SIG-M5 (cell line): ENCODE data around the gene MFSD12.
"Not testable (repeated sequence)": the region's sequence is repeated elsewhere in the genome, so short reads cannot be mapped to it uniquely, and the experiment has no call there.

Experiments
- DNase-seq: peaks from one replicate; lab custom pipeline; 2025; lab: John Stamatoyannopoulos, UW

The MFSD12 gene

DNA sequence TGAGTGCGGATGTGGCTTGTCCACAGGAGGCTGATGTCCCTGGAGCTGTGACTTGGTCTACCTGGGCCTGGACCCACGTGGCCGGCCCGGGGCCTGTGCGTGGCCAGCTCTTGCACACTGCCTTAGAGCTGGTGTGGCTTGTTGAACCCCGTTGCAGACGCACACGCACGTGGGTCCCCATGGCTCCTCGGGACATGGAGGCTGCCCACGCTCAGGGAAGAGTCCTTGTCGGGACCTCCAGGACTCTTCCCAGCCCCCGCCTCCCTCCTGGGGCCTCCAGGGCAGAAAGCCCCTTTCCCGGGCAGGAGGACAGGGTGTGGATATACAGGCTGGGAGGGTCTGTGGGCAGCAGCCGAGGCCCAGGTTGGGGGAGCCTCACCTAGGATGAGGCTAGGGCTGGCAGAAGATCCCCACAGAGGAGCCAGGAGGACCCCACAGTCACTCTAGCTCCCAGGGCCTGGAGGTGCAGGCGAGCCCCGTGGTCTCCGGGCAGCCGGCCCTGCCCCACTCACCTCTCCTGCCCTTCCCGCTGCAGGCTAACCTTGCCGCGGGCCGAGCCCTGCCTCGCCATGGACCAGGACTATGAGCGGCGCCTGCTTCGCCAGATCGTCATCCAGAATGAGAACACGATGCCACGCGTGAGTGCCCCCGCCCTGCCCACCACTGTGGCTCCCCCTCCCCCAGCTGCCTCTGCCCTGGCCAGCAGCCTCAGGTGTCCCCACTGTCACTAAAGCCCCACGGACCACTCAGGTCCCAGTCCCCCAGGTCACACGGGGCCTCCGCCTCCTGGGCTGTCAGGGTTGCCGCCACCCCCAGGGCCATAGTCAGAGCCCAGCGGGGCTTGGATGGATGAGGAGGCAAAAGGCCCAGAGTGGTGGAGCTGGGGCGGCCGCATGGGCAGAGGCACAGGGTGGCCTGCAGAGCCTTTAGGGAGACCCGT lies 34.7 kb downstream of the MFSD12 start:
- no peak for DNase-seq

DNA sequence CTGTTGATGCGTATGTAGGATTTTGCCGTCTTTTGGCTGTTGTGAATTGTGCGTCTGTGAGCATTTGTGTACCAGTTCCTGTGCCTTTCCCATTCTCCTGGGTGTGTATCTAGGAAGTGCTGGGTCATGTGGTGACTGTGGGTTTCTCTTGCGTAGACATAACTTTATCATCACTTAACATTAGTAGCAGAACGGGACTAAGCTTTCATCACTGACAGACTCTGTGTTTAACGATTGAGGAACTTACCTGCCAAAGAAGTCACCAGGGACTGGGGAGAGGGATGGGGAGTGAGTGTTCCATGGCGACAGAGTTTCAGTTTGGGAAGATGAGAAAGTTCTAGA lies 36.3 kb downstream of the MFSD12 start:
- no peak for DNase-seq

DNA sequence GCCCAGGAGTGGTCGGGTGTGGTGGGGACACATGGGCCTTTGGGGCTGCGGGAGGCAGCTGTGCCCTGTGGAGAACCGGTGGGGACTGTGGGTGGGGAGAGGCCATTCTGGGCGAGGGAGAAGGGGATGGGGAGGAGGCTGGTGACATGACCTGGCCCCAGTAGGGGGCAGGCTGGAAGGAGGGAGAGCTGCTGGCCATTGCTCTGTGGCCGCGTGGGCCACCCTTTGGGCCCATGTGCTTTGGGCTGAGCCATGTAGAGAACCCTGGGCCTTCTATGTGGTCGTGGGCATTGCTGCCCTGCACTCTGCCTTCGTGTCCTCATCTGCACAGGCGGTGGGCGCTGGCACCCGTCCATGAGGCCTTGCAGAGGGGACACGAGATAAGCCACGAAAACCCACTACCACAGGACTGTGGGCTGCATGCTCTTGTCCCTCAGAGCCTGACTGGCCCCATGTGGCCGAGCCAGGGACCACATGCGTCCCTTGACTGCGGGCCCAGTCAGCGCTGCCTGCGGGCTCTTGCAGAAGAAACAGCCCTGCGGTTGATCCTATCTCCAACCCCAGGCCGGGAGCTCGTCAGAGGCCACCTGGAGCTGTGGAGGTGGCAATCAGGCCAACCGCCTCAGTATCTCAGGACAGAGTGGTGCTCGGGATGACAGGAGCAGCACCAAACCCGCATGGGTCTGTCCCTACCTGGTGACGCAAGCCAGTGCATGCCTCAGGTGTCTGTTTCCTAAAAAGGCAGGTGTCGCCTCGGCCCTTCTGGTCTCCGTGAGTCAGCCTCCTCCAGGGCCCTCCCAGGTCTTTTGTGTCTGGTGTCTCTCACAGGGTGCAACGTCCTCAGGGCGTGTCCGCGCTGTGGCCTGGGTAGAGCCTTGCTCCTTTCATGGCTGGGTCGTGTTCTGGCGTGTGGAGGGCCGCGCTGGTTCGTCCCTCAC lies 37.0 kb downstream of the MFSD12 start:
- no peak for DNase-seq

DNA sequence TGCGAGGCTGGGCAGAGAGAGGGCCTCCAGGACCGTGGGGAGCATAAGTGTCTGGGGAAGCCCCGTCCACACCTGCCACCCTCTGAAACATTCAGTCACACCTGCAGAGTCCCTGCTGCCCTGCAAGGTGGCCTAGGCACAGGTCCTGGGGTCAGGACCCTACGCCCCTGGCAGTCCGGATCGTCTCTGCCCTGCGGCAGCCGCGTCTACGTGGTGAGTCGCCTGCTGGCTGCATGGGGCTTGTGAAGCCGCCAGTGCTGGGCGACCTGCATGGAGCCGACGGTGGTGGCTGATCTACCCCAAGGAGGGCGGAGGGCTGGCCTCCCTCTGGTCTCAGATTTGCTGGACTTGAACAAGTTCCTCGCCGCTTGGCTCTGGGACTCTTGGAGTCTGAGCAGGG lies 38.3 kb downstream of the MFSD12 start:
- DNase-seq: no peak

DNA sequence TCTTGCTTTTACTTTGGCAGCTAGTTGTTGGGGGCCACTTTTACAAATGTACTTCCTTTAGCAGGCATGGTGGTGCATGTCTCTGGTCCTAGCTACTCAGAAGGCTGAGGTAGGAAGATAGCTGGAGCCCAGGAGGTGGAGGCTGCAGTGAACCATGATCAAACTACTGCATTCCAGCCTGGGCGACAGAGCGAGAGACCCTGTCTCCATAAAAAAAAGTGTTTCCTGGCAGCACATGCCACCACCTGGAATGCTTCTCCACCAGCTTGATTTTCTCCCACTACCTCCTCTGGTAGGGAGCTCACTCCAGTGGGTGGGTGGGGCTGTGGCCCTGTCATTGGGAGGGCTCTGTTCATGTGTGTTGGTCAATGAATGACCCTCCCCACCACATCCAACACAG lies 38.7 kb downstream of the MFSD12 start:
- no peak for DNase-seq

DNA sequence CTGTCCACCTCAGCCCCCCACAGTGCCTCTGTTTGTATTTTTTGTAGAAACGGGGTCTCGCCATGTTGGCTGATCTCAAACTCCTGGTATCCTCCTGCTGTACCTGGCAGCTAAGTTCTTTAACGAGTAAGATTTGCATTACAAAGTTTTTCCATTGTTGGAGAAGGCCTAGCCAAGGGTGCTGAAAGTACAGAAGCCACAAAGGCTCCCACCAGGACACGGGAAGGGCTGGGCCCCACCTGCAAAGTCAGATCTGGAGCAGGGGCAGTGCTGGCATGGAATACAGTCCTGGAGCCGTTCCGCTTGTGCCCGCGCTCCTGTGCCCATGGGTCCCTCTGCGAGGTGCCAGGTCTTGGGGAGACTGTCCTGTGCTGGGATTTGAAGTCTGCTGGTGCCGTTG lies 39.1 kb downstream of the MFSD12 start:
- no peak for DNase-seq

DNA sequence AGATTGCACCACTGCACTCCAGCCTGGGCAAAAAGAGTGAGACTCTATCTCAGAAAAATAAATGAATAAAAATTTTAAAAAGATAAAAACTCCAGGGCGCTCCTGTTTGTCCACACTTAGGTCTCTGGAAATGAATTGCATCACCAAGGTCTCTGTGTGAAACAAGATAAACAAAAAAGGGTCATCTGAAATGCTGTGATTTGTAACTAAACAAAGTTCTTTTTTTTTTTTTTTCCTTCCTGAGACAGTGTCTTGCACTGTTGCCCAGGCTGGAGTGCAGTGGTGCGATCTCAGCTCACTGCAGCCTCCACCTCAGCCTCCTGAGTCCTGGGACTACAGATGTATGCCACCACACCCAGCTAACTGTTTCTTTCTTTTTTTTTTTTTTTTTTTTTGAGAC lies 39.7 kb downstream of the MFSD12 start:
- DNase-seq: no peak

DNA sequence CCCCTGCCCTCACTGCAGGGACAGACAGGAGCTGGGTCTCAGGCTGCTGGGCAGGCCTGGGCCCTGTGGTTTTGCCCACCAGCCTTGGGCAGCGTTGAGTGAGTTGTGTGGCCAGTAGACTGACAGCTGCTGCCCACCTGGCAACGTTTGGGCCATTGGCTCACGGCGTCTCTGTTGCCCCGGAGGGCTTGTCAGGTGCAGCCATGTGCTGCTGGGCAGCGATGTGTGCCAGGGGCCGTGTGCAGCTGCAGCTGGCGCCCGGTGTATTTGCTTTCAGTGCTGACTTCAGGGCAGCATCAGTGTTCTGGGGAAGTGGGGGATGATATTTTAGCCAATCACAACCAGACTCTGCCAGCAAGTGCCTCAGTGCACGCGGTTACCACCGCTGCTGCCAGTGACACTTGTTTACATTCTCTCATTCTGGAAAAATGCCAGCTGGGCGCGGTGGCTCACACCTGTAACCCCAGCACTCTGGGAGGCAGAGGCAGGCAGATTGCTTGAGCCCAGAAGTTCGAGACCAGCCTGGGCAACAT lies 40.6 kb downstream of the MFSD12 start:
- no peak for DNase-seq

DNA sequence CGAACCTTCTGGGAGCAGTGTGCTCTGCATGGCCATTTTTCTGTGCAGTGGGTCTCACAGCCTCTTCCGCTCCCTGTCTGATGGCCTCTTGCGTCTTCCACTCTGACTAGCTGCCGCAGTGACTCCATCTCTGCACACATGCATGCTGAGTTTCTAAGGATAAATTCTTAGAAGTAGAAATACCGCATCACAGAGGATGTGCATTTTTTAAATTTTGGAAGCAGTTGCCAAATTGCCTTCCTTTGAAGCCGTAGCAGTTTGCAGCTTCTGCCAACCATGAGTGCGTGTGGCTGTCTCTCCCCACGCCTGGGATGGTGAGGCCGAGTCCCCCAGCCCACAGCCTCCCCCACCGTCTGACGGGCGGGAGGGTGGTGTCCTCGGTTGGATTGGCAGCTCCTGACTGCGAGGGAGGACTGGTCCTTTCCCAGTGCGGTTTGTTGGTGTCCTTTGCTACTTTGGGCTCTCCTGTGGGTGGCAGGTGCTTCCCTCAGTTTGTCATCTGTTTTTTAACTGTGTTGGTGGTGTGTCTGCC lies 41.4 kb downstream of the MFSD12 start:
- DNase-seq: no peak

DNA sequence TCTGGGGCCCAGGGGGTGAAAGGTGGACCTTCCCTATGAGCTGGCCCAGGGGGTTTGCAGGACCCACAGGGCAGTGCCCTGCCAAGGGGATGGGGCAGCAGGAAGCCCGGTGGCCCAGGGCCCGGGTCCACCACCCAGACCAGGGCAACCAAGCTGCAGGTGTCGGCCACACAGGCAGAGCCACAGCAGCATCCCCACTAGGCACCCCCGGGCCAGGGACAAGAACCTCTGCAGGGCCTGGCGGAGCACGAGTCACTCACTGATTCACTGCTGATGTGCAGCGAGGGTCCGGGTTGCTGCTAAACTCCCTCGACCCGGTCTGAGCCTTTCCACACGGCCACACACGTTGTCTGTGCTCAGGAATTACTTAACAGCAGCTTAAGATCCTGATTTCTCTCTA lies 42.5 kb downstream of the MFSD12 start:
- DNase-seq: no peak

DNA sequence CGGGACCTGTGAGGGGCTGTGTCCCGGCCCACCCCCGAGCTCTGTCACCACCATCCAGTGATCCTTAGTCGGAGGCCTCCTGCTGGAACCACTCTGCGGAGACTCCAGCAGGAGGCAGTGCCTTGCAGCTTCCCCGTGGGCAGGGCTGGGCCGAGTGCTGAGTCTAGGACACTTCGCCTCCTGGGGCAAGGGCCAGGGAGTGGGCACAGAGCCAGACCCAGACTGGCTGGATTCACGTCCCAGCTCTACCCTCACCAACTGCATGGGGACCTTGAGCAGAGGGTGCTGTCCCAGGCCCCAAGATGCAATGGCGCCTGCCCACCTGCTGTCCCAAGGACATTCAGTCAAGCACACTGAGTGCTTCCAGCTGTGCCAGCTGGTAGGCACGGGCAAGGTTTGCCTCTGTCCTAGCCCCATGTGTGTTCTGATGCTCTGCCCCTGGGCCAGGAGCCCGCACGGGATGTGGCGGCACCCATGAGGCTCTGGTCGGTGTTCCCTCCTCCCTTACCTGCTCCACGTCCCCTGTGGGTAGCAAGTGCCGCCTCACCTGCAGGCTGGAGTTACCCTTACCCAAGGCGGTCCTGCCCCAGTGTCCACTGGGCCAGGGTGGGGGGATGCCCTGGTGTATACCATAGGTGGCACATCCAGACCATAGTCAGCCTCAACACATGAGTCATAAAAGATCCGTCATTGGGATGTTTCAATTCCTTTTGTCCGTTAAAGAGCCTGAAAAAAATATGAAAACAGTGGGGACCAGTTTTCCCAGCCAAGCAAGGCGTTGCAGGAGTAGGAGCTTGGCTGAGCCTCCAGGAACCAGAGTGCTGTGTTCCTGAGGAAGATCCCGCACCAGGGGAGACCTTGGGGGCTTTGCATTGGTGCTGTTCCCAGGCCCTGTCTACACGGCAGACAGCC lies 43.9 kb downstream of the MFSD12 start:
- DNase-seq: no peak

DNA sequence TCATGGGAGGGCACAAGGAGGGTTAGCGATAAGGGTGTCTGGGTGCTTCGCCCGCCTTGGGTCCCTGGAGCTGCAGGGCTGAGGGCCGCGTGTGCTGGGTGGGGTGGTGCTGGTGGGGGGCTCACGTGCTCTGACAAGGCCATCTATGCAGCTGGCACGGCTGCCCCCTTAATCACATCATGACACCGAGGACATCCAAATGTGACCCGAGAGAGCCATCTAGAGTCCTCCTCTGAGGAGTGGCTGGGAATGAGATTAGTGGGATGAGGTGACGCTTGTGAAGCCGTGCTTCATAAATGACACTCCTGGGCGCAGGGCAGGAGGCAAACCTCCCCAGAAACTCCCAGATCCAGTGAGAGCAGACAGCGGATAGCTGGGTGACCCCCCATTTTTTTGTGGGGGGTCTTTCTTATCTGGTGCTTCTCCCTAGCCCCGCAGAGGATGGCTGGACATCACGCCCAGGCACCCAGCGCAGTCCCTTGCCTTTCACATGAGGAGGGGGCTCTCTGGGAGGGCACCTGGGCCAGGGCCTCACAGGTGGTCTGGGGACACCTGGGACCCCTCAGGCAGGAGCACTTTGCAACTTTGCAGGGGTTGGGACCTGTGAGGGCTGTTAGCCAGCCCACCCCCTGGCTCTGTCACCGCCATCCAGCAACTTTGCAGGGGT lies 44.7 kb downstream of the MFSD12 start:
- no peak for DNase-seq

DNA sequence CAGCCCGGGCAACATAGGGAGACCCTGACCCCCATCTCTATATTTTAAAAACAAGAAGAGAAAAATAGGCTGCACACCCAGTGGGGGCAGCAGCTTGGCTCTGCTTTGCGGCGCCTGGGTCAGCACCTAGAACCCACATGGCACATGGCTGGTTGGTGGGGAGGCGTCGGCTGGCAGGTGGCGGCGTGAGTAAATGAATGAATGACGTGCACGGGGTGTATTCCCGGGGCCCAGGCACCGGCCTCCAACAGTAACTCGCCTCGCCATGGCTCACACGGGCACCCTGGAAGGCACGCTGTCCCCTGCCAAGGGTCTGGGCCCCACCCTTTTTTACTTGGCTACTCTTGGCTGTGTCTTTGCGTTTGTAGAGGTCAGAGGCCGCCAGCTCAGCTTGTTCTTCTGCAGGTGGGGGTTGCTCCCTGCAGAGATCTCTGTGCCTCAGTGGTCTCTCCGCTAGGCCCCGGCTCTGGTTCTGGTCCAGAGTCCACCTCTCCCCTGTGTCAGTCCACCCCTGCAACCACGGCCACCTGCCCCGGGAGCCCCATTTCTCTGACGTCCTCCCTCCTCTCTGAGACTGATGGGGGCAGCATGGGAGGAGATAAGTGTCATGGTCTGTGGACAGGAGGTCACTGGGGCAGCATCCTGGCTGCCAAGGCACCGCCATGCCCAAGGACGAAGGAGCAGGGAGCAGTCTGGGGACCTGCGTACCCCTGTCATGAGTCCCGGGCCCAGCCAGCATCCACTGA lies 45.7 kb downstream of the MFSD12 start:
- DNase-seq: no peak

DNA sequence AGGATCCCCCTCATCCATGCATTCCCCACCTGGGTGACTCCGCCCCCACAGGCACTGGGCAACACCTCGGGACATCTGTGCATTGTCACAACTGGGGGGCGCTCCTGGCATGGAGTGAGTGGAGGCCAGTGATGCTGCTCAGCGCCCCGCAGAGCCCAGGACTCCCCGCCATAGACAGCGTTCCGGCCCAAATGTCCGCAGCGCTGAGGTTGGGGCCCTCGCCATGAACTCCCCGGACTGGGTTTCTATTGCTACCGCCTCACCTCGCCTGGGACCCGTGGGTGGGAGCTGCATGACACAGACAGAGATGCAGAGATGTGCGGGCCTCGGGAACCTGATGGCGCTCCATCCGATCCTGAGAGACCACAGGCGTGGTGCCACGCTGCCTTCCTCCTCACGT lies 46.7 kb downstream of the MFSD12 start:
- DNase-seq: no peak

DNA sequence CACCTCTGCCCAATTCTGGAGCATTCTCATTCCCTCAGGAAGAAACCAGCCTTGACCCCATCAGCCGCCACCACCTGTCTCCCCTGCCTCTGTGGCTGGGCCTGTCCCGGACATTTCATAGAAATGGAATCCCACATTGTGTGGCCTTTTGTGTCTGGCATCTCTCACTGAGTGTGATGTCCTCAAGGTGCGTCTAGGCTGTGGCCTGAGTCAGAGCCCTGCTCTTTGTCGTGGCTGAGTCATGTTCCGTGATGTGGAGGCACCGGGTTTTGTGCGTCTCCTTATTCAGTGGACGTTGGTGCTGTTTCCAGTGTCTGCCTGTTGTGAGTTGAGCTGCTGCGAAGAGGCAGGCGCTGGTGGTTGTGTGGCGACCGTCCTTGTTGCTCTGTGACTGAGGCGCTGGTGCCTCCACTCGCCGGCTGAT lies 47.8 kb downstream of the MFSD12 start:
- no peak for DNase-seq

DNA sequence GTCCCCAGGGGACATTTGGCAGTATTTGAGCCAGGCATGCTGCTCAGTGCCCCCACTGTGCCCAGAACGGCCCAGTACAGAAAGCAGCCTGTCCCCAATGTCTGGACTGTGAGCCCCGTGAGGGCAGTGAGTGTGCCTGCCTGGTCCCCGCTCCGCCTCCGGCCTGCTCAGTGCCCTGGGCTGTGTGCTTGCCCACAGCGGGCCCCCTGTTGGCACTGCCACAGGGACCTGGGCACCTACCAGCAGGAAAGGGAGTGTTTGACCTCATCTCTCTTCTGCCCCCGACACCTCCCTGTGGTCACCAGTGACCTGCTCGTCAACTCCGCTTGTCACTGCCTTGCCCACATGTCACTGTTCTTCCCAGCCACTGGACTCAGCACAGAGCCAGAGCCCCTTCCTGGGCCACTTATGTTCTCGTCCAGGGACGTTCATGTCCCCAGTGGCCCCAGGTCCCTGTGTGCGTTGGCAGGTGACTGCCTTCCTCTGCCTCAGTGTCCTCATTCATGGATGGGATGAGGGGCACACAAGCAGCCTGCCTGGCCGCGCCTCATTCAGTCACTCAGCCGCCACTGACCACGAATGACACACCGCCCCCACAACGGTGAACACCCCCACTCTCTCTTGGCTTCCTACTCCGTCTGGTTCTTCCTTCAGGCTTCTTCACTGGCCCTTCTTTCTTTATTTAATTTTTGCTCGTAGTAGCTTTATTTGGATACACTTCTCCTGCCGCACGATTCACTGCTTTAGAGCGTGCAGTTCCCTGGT lies 48.4 kb downstream of the MFSD12 start:
- no peak for DNase-seq

DNA sequence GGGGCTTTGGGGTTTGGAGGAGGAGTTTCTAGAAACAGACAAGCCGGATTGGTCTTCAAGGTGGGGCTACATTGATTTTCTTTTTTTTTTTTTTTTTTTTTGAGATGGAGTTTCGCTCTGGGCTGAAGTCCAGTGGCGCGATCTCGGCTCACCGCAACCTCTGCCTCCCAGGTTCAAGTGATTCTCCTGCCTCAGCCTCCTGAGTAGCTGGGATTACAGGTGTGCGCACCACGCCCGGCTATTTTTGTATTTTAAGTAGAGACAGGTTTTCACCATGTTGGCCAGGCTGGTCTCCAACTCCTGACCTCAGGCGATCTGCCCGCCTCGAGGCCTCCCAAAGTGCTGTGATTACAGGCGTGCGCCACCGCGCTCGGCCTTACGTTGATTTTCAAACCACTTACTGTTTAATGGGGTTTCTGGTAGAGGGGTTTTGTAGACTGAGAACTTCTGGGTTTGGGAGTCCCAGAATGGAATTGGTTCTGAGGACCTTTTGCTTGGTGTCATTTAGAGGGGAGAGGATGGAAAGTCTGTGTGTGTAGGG lies 49.2 kb downstream of the MFSD12 start:
- not testable (repeated sequence) for DNase-seq

DNA sequence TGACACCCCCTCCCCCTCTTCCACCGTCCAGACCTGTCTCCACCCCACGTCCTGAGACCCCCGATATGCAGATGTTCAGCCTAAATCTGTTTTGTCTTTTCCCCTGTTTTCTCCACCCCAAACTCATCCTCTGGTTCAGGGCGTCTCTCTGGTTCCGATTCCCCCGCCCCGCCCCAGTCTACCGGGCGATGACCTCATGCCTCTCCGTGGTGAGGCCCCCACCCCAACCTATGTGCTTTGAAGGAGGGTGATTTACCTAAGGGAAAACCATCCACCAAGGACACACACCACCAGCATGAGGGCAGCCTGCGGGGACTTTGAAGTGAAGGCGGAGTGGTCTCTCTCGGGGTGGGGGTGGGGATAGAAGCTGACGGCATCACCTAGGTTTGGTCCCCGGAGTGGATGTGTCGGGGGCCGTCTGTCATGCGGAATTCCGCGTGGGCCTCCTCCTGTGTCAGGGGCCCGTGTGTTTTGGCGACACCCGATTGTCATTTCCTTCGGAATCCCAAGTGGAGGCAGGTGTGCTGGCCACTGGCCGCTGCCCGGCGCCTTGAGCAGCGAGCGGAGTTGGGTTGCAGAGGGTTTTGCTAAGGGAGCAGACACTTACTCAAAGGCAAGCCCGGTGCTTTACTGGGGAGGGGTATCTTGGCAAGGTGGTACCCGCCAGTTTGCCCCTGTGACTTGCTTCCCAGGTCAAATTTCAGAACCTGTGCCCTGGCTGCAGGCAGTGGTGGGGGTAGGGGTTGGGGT lies 49.8 kb downstream of the MFSD12 start:
- DNase-seq: no peak
